Measurements from ENCODE around the gene SYF2.

SYF2 gene

DNA sequence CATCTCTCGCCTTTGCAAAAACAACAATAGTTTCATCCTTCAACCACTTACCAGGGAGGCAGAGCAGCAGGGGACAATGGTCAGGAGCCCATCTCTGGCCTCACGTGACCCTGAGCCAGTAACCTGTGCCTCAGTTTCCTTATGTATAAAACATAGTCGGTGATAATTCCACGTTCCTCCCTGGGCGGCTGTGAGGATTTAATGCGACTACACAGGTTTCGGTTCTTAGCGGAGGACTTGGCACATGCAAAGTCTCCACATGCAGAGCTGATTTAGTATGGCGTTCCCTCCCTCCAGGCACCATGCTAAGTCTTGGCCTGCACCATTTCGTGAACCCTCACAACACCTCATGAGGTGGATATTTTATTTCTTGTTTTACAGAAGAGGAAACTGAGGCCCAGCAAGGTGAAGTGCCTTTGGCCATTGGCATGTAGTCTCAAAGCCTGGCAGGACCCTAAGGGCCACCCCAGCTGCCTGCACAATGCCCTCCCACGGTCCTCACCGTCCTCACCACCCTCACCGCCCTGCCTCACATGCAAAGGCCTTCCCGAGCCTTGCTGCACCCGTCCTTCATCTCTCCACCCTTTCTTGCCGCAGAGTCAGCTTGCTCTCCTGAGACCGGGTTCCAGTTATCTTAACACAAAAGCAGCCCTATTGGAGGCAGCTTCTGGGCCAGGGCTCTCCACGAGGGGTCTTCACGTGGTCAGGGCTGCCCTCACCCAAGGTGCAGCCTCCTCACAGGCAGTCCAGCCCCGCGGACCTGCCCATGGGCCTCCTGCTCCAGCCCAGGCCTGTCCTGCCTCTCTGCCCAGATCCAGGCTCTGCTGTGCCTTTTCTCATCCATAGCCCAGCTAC lies 48.9 kb downstream of the SYF2 start:
- no peak for DNase-seq (ENCODE audit: low spot score)

DNA sequence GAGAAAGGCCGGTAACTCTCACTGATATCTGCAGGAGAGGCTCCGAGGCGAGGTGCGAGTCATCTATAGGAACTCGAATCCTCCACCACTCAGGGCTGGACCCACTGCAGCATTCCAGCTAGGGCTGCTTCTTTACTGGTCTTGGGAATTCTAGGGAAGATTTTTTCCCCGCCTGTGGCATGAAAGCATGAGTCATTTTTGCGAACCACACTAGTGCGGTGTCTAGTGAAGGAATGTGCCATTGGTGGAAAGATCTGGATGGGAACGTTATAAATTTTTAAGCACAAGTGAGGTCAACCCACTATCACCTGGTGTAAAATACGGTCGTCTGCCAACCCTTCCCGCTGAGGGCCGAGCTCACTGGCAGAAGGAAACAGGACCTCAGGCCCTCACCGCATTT lies 49.7 kb downstream of the SYF2 start:
- DNase-seq (ENCODE audit: low spot score) = no peak

DNA sequence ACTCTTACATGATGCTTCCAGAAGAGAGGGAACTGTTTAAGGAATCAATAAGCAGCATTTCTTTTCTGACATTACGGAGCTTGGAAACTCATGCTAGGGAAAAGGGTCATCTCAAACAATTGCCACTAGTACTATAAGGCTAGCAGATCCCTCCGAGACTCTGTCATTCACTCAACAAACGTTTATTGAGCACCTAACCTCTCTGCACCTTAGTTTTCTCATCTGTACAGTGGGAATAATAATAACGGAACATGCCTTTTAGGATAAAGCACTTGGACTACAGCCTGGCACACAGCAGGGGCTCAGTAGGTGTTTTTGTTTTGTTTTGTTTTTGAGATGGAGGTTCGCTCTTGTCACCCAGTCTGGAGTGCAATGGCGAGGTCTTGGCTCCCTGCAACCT lies 51.3 kb downstream of the SYF2 start:
- no peak for DNase-seq (ENCODE audit: low spot score)

GRCh38 chr1:25178917-25179561 lies 53.3 kb downstream of the SYF2 start:
- DNase-seq (ENCODE audit: low spot score) = no peak

DNA sequence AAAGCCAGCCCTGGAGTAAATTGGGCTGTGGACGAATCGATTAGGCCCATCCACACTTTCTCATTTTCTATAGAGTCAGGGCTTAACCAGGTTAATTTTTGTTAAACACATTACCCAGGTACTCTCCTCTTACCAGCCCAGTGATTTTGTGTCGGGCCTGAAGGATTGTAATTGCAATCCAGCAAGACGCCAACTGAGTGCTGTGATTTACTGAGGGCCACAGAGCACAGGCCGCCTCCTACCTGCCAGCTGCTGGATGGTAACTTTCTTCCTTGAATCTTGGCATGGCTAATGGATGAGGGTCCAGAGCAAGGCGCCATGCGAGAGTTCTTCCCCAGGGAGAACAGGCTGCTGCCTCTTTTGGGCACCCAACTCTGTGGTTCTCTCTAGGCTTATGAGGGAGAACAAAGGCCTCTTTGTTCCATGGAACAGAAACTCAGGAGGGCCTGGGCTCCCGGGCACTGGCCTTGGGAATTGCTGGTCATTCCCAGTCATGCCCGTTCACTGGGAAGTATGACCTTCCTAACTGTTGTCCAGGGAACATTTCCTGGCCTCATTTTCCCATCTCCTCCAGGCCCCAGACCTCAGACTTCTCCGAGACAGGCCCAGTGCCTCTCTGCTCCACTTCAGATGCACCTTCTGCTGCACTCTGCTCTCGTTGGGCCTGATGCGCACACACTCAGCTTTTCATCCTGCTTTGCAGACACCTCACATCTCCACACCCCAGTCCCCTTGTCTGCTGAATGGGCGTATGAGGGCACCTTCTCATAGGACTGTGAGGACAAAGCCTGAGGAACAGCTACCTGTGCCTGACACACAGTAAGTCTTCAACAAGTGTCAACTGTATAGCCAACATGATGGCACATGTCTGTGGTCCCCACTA lies 57.3 kb downstream of the SYF2 start:
- DNase-seq (ENCODE audit: low spot score) = no peak

DNA sequence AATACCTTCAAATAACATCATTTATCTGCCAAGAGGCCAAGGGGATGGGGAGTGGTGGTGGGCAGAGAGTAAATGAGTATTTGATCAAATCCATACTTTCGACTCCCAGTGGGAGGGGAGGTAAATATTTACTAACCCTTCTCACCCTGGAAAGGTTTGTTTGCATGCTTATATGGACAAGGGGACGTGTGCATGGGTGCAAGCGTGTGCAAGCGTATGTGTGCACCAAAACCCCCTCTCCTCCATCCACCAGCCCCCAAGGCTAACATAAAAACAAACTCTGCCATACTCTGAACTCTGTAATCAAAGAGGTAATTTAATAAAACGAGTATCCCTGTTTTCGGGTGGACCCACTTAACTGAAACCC lies 58.0 kb downstream of the SYF2 start:
- no peak for DNase-seq (ENCODE audit: low spot score)

GRCh38 chr1:25173809-25174340 lies 58.4 kb downstream of the SYF2 start:
- DNase-seq (ENCODE audit: low spot score) = no peak
